Measurements from ENCODE around the gene LMLN.
"Not testable (repeated sequence)": the region's sequence is repeated elsewhere in the genome, so short reads cannot be mapped to it uniquely, and the experiment has no call there.

The LMLN gene

DNA sequence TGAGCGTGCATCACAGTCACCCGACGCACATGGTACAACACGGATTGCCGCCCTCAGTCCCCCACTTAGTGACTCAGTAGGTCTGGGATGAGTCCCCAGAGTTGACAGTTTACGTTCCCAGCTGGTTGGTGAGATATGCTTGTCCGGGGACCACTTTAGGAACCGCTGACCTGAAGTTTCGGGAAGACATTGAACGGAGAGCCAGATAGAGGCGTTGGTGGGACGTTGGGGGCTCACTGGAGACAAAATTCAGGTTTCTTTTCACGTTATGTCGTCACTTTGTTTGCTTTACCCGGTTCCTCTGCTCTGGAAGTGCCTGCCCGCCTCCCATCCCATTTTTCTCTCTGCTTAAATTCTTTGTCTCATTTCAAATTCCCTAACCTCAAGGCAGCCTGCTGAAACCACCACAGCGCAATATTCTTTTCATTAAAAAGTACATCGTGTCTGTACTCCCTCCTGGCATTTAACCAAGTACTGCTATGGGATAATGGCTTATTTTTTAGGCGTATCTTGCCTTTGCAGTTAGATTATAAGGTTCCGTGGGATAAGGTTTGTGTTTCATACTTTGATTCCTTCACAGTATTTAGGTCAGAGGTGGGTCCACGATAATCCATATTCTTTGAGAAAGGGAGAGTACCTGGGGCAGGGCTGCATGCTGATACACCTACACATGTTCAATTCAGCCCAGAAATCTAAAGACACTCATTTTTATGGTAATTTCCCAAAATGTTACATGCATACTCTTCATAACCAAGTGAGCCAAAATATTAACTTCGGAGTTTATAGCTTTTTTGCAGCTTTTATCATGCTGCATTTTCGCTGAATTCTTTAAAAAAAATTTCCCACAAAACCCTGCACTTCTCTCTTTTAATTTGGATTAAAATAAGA, 921 bp downstream of the LMLN start:
- no peak for DNase-seq (ENCODE audit: low read depth in 1 of 2, low spot score in 1 of 2)
- in situ Hi-C loops (cut with HindIII; ENCODE audit: low pct_unique_long_range_greater_than_20kb, low sequenced_read_pairs), result no loop called here
- TF ChIP-seq JUND (IDR thresholded peaks at IDR 0.05; ENCODE audit: low read depth), result no peak

DNA sequence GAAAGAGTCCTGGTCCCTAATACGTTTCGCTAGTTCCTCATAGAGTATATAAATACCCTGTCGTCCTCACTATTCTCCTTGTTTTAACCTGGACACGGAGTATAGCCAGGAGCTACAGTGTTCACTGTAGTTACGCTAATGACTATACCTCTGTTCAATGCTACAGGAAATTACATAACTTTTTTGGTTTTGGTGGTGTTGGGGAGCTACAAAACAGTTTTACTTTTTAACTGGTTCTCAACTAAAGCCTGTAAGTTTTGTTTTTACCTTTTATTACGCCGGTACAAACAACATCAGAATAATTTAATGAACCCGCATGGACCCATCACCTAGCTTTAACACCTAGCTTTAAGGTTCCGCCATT, 1.5 kb downstream of the LMLN start:
- no peak for TF ChIP-seq JUND (IDR thresholded peaks at IDR 0.05; ENCODE audit: low read depth)
- in situ Hi-C loops (cut with HindIII; ENCODE audit: low pct_unique_long_range_greater_than_20kb, low sequenced_read_pairs), result no loop called here
- DNase-seq (ENCODE audit: low read depth in 1 of 2, low spot score in 1 of 2), result no peak

- no peak for TF ChIP-seq JUND (IDR thresholded peaks at IDR 0.05; ENCODE audit: low read depth)
- no peak for DNase-seq (ENCODE audit: low read depth in 1 of 2, low spot score in 1 of 2)
- in situ Hi-C loops (cut with HindIII; ENCODE audit: low pct_unique_long_range_greater_than_20kb, low sequenced_read_pairs), result no loop called here
Observed at GRCh38 chr3:197963019-197963637, 3.1 kb downstream of the LMLN start.

DNA sequence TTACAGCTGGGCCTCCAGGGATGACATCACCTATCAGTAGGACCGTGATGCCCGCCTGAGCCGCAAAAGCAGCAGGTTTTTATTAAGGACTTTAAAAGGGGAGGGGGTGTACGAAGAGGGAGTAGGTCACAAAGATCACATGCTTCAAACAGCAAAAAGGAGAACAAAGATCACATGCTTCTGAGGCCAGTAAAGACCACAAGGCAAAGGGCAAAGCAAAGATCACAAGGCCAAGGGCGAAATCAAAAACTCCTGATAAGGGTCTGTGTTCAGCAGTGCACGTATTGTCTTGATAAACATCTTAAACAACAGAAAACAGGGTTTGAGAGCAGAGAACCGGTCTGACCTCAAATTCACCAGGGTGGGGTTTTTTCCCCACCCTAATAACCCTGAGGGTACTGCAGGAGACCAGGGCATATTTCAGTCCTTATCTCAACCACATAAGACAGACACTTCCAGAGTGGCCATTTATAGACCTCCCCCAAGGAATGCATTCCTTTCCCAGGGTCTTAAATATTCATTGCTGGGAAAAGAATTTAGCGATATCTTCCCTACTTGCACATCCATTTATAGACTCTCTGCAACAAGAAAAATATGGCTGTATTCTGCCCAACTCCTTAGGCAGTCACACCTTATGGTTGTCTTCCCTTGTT, 7.4 kb downstream of the LMLN start:
- in situ Hi-C loops (cut with HindIII; ENCODE audit: low pct_unique_long_range_greater_than_20kb, low sequenced_read_pairs), result not testable (repeated sequence)

GRCh38 chr3:197970588-197970987, 10.6 kb downstream of the LMLN start:
- in situ Hi-C loops (cut with HindIII; ENCODE audit: low pct_unique_long_range_greater_than_20kb, low sequenced_read_pairs), result no loop called here
- no peak for TF ChIP-seq JUND (IDR thresholded peaks at IDR 0.05; ENCODE audit: low read depth)
- DNase-seq (ENCODE audit: low read depth in 1 of 2, low spot score in 1 of 2), result no peak

More for the DNA sequence above, 7.4 kb downstream of the LMLN start:
- not testable (repeated sequence) for DNase-seq (ENCODE audit: low read depth in 1 of 2, low spot score in 1 of 2)

GRCh38 chr3:197974016-197974415, 14.0 kb downstream of the LMLN start:
- in situ Hi-C loops (cut with HindIII; ENCODE audit: low pct_unique_long_range_greater_than_20kb, low sequenced_read_pairs), result no loop called here
- TF ChIP-seq JUND (IDR thresholded peaks at IDR 0.05; ENCODE audit: low read depth), result no peak
- no peak for DNase-seq (ENCODE audit: low read depth in 1 of 2, low spot score in 1 of 2)

GRCh38 chr3:197975311-197975710, 15.3 kb downstream of the LMLN start:
- no peak for TF ChIP-seq JUND (IDR thresholded peaks at IDR 0.05; ENCODE audit: low read depth)
- in situ Hi-C loops (cut with HindIII; ENCODE audit: low pct_unique_long_range_greater_than_20kb, low sequenced_read_pairs), result no loop called here
- DNase-seq (ENCODE audit: low read depth in 1 of 2, low spot score in 1 of 2), result no peak

DNA sequence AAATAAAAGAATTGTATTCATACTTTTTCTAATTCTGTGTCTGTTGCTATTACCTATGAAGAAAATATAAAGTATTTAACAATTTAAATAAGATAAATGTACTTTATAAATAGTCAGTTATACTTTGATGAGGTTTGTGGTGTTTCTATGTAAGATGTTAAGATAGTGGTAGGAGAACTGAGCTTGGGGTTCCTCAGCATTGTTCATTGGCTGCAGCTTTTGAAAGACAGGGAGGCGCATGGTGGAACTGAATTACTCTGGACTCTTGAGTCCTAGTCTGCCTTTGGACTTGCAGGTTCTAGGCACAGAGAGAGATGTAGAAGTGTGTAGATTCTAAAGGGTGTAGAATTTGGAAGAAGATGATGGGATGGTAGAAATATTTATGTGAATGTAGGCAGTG, 23.1 kb downstream of the LMLN start:
- TF ChIP-seq JUND (IDR thresholded peaks at IDR 0.05; ENCODE audit: low read depth), result no peak
- in situ Hi-C loops (cut with HindIII; ENCODE audit: low pct_unique_long_range_greater_than_20kb, low sequenced_read_pairs), result no loop called here
- no peak for DNase-seq (ENCODE audit: low read depth in 1 of 2, low spot score in 1 of 2)

DNA sequence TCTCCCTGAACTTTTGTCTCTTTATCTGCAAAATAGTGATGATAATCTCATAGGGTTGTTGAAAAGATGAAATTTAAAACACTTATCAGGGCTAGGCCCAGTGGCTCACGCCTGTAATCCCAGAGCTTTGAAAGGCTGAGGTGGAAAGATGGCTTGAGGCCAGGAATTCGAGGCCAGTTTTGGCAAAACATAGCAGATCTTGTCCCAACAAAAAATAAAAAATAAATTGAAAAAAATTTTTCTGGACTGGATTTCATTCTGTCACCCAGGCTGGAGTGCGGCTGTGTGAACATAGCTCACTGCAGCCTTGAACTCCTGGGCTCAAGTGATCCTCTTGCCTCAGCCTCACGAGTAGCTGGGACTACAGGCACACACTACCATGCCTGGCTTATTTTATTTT, 29.6 kb downstream of the LMLN start:
- TF ChIP-seq JUND (IDR thresholded peaks at IDR 0.05; ENCODE audit: low read depth), result no peak
- in situ Hi-C loops (cut with HindIII; ENCODE audit: low pct_unique_long_range_greater_than_20kb, low sequenced_read_pairs), result no loop called here
- DNase-seq (ENCODE audit: low read depth in 1 of 2, low spot score in 1 of 2), result no peak

GRCh38 chr3:197994736-197995135, 34.7 kb downstream of the LMLN start:
- no peak for TF ChIP-seq JUND (IDR thresholded peaks at IDR 0.05; ENCODE audit: low read depth)
- in situ Hi-C loops (cut with HindIII; ENCODE audit: low pct_unique_long_range_greater_than_20kb, low sequenced_read_pairs), result no loop called here
- no peak for DNase-seq (ENCODE audit: low read depth in 1 of 2, low spot score in 1 of 2)

- DNase-seq (ENCODE audit: low read depth in 1 of 2, low spot score in 1 of 2), result no peak
- no peak for TF ChIP-seq JUND (IDR thresholded peaks at IDR 0.05; ENCODE audit: low read depth)
- in situ Hi-C loops (cut with HindIII; ENCODE audit: low pct_unique_long_range_greater_than_20kb, low sequenced_read_pairs), result no loop called here
Observed at GRCh38 chr3:197996855-197997254, 36.8 kb downstream of the LMLN start.

DNA sequence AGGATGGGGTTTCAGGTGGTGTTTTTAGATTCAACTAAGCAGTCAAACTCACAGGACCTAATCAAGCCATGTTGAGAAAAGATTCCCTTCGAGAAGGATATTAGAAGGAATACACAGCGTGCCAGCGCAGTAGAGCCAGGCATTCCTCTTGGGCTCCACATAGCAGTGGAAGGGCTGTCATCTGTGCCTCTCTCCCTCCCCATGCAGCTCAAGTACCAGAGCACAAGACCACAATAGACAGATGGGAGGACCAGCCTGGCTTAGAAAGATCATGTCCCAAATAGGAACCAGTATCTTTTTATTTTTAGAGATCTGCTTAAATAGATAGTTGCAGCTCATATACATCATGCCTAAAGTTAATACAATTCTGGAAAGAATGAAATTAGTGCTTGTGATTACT, 37.9 kb downstream of the LMLN start:
- TF ChIP-seq JUND (IDR thresholded peaks at IDR 0.05; ENCODE audit: low read depth), result no peak
- in situ Hi-C loops (cut with HindIII; ENCODE audit: low pct_unique_long_range_greater_than_20kb, low sequenced_read_pairs), result no loop called here
- no peak for DNase-seq (ENCODE audit: low read depth in 1 of 2, low spot score in 1 of 2)

DNA sequence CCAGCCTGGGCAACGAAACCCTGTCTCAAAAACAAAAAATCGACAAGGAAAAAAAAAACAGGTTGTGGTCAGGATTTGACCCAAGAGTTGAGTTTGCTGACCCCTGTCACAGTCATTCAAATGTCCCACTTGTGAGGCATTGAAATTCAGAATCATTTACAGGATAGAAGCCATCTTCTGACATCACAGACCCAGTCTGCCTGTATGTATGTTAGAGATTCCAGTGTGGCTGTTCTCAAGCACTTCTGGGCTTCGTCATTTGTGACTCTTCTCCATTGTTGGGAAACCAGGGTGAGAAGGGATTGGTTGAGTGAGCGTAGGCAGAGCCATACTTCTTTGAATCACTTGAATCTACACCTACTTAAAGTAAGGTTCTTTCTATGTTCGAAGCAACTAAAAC, 57.1 kb downstream of the LMLN start:
- no peak for TF ChIP-seq JUND (IDR thresholded peaks at IDR 0.05; ENCODE audit: low read depth)
- no peak for DNase-seq (ENCODE audit: low read depth in 1 of 2, low spot score in 1 of 2)
- in situ Hi-C loops (cut with HindIII; ENCODE audit: low pct_unique_long_range_greater_than_20kb, low sequenced_read_pairs), result no loop called here
